Activated gamma-delta T cell (primary cell): Measurements from ENCODE around the gene HDAC1.
"Not testable (repeated sequence)": the region's sequence is repeated elsewhere in the genome, so short reads cannot be mapped to it uniquely, and the experiment has no call there.

ENCODE experiments used
- DNase-seq: peaks from one replicate; lab custom pipeline; 2025; lab: John Stamatoyannopoulos, UW

Gene HDAC1

DNA sequence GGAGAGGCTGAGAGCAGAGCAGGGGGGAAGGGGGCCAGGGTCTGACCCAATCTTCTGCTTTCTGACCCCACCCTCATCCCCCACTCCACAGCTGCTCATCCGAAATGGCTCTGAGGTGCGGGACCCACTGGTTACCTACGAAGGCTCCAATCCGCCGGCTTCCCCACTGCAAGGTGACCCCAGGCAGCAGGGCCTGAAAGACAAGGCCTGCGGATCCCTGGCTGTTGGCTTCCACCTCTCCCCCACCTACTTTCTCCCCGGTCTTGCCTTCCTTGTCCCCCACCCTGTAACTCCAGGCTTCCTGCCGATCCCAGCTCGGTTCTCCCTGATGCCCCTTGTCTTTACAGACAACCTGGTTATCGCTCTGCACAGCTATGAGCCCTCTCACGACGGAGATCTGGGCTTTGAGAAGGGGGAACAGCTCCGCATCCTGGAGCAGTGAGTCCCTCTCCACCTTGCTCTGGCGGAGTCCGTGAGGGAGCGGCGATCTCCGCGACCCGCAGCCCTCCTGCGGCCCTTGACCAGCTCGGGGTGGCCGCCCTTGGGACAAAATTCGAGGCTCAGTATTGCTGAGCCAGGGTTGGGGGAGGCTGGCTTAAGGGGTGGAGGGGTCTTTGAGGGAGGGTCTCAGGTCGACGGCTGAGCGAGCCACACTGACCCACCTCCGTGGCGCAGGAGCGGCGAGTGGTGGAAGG is 17.1 kb upstream of the HDAC1 start:
- DNase-seq: no peak

DNA sequence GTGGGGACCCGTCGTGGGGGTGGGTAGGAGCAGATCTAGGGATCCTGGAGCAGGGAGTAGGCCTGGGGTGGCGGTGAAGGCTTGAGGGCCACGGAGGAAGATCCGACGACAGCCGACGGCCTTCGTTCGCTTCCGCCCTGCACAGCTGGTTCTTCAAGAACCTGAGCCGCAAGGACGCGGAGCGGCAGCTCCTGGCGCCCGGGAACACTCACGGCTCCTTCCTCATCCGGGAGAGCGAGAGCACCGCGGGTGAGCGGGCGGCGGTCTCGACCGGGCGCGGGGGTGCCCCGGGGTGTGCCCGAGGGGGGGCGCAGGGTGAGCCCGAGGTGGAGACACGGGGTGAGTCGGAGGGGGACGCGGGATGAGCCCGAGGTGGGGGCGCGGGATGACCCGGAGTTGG is 16.5 kb upstream of the HDAC1 start:
- no peak for DNase-seq

GRCh38 chr1:32276032-32276782 is 15.7 kb upstream of the HDAC1 start:
- DNase-seq: no peak

DNA sequence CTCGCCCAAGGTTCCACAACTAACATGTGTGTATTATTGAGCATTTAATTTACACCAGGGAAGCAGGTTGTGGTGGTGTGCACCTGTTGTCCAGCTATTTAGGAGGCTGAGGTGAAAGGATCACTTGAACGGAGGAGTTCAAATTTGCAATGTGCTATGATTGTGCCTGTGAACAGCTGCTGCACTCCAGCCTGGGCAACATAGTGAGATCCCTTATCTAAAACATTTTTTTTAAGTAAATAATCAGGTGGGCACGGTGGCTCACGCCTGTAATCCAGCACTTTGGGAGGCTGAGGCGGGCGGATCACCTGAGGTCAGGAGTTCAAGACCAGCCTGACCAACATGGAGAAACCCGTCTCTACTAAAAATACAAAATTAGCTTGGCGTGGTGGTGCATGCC is 7.1 kb upstream of the HDAC1 start:
- DNase-seq: not testable (repeated sequence)

DNA sequence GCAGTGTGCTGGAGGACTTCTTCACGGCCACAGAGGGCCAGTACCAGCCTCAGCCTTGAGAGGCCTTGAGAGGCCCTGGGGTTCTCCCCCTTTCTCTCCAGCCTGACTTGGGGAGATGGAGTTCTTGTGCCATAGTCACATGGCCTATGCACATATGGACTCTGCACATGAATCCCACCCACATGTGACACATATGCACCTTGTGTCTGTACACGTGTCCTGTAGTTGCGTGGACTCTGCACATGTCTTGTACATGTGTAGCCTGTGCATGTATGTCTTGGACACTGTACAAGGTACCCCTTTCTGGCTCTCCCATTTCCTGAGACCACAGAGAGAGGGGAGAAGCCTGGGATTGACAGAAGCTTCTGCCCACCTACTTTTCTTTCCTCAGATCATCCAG is 6.2 kb upstream of the HDAC1 start:
- no peak for DNase-seq

DNA sequence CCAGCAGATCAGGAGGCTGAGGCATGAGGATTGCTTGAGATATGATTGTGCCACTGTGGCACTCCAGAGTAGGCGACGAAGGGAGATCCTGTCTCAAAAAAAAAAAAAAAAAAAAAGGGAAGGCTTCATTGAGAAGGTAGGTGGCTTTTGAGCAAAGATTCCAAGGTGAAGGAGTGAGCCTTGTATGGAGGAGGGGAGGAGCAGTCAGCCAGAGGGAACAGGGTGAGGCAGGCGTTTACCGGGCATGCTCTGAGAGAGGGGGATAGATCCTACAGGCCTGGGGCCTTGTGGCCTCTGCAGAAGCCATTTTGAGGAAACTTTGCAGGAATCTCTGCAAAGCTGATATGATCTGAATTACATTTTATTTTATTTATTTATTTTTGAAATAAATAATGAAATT is 5.1 kb upstream of the HDAC1 start:
- DNase-seq: no peak

DNA sequence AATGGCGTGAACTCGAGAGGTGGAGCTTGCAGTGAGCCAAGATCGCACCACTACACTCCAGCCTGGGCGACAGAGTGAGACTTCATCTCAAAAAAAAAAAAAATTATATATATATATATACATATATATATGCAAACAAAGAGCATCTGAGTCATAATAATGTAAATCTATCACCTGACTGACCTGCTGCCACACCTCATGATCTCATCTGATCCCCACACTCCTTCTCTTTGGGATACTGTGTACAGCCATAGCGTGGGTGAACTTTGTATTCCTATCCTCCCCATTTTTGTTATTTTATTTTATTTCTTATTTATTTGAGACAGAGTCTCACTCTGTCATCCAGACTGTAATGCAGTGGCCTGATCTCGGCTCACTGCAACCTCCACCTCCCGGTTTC is 2.6 kb upstream of the HDAC1 start:
- DNase-seq: no peak

DNA sequence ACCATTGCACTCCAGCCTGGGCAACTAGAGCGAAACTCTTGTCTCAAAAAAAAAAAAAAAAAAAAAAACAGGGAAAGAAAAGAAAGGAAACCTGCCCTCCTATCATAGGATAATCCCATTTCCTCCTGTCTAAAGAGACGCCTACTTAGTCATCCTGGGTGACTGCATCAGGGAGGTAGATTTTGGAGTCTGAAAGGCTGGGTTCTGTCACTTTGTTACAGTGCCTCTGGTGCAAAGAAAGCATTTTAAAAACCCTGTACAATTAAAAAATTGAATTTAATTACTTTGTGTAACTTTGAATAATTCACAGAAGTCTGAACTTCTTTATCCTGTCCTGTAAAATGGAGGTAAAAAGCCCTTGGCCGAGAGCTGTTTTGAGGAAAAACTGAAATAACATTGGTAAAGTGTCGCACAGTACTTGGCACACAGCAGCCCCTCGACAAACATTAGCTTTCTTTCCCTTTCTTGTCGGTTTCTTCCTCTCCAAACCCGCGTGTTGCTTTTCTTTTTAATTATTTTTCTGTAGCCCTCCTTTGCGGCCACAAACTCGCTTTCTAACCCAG is 657 bp upstream of the HDAC1 start:
- no peak for DNase-seq

- DNase-seq: not testable (repeated sequence)
Observed at GRCh38 chr1:32298211-32298610, 6.3 kb downstream of the HDAC1 start.

DNA sequence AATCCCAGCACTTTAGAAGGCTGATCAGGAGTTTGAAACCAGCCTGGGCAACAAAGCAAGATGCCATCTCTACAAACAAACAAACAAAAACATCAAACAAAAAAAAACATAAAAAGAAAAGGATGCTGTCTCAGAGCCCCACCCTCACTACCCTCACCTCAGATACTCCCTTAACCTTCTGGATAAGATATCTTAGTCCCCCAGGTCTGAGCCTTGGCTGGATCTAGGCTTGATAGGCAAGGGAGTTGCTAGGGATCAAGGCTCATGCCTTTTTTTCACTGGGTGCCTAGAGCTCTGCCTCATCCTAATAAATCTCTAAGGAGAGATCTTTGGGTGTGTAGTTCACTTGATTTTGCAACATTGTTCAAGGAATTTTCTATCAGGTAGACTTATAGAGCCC is 7.4 kb downstream of the HDAC1 start:
- no peak for DNase-seq

DNA sequence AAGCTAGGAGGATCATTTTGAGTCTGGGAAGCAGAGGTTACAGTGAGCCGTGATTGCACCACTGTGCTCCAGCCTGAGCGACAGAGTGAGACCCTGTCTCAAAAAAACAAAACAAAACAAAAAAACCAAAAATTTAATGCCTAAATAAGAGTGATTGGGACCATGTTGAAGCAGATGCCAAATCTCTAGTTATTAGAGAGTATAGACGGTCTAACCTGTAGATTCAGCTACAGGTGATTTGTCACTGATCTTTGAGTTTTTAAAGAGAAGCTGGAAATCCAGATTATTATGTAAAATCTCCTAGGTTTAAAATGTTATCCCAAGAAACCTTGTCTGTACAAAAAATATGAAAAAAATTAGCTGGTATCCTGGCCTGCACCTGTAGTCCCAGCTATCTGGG is 11.5 kb downstream of the HDAC1 start:
- no peak for DNase-seq

DNA sequence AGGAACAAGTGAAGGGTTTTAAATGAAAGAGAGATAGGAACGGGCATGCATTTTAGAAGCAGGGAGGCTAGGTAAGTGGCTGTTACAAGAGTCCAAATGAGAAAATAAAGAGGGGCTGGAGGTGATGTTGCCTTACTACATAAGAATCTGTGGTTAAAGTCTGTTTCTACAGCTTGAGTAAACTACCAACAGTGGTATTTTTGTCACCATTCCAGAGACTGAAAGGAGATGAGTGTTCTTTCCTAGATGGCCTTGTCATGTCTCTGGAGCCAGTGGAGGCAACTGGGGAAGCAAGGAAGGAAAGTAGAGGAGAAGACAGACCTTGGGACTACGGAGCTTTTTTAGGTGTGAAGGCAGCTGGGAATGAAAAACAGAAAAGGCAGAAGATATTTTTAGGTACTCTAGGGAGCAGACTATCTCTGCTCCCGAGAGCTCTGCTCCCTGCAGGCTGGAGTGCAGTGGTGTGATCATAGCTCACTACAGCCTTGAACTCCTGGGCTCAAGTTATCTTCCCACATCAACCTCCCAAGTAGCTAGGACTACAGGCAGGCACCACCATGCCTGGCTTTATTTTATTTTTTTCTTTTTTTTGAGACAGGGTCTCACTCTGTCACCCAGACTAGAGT is 12.2 kb downstream of the HDAC1 start:
- DNase-seq: no peak

- no peak for DNase-seq
Observed at GRCh38 chr1:32305310-32305709, 13.4 kb downstream of the HDAC1 start.

- DNase-seq: no peak
Observed at GRCh38 chr1:32307324-32307723, 15.4 kb downstream of the HDAC1 start.

GRCh38 chr1:32309960-32310359 is 18.1 kb downstream of the HDAC1 start:
- DNase-seq: no peak

DNA sequence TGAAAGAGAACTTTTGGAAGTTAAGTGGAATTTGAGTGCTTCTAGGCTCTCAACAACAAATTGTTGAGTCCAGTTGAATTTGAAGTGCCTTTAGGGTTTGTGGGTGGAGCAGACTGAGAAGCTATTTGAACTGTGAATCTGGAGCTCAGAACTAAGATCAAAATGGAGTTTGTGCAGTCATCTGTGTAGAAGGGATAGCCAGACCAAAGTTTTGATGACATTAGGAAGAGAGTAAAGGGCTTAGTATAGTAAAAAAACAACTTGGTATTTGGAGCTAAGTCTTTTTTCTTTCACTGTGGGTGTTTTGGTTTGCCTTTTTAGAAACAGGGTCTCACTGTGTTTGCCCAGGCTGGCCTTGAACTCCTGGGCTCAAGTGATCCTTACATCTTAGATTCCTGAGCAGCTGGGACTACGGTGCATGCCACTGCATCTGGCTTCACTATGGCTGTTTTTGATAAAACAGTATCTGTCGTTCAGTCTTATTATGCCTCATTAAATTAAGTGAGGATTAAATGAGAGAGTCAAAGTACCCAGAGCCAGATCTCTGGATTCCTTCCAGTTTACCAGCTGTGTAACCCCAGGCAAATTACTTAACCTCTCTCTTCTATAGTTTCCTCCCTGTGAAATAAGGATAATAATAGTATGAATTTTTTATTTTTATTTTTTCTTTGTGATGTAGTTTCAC is 20.0 kb downstream of the HDAC1 start:
- no peak for DNase-seq

DNA sequence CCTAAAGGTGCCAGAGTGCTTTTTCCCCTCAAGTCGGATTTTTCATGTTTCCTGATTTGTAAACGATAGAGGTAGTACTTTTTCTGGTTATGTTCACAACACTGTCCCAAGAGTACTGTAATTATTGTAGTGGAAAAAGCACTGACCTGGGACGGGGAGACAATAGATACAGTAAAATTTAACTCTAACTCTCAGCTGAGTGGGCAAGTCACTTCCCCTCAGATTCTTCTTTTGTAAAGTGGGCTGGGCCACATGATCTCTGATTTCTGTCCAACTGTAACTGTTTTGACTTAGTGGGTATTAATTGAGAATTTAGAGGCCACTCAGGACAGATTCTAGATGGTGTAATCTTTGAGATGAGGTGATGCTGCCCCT is 25.0 kb downstream of the HDAC1 start:
- no peak for DNase-seq

DNA sequence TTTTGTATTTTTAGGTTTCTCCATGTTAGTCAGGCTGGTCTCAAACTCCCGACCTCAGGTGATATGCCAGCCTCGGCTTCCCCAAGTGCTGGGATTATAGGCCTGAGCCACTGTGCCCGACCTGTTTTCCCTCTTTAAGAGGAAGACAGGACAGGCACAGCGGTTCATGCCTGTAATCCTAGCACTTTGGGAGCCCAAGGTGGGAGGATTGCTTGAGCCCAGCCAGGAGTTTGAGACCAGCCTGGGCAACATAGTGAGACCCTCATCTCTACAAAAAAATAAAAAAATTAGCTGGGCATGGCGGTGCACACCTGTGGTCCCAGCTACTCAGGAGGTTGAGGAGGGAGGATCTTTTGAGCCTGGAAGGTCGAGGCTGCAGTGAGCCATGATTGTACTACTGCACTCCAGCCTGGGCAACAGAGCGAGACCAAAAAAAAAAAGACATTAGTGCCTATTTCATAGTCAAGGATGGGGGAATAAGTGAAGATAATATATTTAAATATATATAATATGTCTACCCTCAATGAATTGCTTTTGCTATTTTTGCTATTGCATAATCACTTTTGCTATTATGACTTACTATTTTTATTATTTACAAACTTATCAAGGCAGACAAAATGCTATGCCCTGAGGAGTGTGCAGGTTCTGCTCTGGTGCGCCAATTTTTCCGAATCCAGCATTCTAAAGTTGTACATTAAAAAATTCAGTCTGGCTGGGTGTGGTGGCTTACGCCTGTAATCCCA is 26.4 kb downstream of the HDAC1 start:
- no peak for DNase-seq

DNA sequence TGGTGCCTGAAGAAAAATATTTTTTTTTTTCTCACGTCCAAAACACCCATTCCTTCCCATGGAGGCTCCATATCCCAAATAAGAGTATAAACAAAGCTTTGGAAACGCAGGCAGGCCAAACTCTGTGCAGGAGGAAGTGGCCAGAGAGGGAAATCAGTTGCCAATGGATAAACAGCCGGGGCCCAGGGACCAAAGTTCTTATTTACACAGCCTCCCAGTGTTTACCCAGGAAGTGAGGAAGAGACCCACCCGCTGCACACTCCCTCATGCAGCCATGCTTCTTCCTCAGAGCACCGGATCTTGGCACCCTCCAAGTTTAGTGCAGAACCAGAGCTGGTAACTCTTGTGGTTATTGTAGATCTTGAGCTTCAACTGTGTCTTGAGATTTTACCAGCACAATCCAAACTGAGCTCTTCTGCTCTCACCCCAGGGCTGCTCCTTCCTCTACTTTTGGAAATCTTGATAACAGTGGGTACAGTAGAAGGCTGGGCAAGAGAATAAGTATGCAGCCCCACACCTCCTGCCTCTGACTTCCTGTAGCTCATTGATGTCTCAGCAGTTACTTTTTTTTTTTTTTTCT is 29.9 kb downstream of the HDAC1 start:
- DNase-seq: no peak

- no peak for DNase-seq
Observed at GRCh38 chr1:32327204-32327603, 35.3 kb downstream of the HDAC1 start.

DNA sequence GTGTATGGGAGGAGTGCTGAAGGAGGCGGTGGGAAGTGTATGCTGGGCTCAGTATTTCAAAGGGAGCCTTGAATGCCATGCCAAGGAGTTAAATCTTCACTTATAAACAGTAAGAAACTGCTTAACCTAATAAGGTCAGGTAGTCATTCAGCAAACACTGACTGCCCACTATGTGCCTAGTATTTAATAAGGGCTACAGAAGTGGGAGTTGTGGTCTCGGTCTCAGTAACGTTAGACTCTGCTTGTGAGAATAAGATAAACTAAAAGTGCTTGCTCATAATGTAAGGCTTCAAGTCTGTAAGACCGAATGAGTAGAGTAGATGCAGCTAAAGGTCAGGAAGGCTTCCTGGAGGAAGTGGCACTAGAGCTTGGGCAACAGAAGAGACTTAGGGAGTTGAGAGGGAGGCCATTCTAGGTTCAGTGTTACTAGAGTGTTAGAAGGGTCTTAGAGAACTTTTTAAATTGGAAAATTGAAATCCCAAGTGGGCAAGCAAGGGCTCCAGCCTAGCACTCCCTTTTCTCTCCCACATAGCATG is 38.1 kb downstream of the HDAC1 start:
- DNase-seq: no peak
